ENCODE results near the gene NAV2. TPM values are rescaled to one million over a fixed set of nuclear protein-coding genes. Genes with fewer than 3 reads are reported as not detected.

NAV2 gene
- total and polyA plus RNA-seq, 12 donors: 6.9 to 34.7 (median 20.2) TPM

DNA sequence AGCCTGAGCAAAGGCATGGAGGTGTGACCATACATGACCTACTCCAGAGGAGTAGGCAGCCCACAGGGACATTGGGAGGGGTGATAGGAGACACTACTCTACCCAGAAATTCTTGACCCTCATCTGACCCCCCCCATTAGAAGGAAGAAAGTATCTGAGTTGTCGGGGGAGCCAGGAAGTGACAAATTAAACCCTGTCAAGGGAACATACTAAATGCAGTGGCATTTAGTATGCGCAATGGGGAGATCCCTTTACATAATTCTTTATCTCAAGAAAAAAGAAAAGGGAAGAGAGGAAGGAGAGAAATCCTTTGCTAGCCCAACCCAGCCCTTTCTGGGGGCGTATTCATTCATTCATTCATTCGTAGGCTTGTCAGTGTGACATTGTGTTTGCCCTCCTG lies 58.8 kb downstream of the NAV2 start:
- no peak overlapping the region for H3K27ac ChIP-seq
- WGBS, 2 donors: 82 to 83% methylated on average over 4 of the region's 4 CpGs
- peaks cover 6 to 56% (median 24%) of the 10 kb centered on the region in 9 donors for H3K4me1 ChIP-seq
- TF ChIP-seq, protein P1, sequence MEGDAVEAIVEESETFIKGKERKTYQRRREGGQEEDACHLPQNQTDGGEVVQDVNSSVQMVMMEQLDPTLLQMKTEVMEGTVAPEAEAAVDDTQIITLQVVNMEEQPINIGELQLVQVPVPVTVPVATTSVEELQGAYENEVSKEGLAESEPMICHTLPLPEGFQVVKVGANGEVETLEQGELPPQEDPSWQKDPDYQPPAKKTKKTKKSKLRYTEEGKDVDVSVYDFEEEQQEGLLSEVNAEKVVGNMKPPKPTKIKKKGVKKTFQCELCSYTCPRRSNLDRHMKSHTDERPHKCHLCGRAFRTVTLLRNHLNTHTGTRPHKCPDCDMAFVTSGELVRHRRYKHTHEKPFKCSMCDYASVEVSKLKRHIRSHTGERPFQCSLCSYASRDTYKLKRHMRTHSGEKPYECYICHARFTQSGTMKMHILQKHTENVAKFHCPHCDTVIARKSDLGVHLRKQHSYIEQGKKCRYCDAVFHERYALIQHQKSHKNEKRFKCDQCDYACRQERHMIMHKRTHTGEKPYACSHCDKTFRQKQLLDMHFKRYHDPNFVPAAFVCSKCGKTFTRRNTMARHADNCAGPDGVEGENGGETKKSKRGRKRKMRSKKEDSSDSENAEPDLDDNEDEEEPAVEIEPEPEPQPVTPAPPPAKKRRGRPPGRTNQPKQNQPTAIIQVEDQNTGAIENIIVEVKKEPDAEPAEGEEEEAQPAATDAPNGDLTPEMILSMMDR (IDR thresholded peaks at IDR 0.05): no peak
- H3K9me3 ChIP-seq: no peaks in the 10 kb centered on the region
- H3K27me3 ChIP-seq: peaks cover 0 to 12% (median 0%) of the 10 kb centered on the region in 7 donors
- no peaks in the 10 kb centered on the region for H3K36me3 ChIP-seq
- intact Hi-C loops (cut with DNase I): no loop called here
- no peak for ATAC-seq
- H3K4me3 ChIP-seq: no peak overlapping the region
- DNase-seq: no peak

DNA sequence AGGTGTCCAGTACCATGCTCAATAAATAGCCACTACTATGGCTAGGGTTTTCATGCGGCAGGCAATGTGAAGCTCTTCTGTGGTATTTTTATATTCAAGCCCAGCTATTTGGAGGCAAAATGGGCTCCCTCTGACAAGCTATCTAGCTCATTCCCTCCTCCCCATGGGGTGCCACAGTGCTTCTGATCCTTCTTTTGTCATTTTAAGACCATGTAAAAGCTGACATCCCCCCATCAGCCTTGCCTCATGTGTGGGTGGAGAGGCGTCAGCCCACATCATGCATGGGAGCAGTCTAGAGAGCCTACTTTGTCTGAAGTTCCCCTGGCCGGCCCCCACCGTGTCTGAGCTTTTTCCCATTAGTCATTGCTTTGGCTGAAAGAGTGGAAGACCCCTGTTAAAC lies 59.8 kb downstream of the NAV2 start:
- Histone ChIP-seq H3K9me3 (no peaks in the 10 kb centered on the region), H3K36me3 (no peaks in the 10 kb centered on the region), H3K4me1 (peaks cover 3 to 51% (median 22%) of the 10 kb centered on the region in 9 donors), H3K4me3 (no peak overlapping the region), H3K27me3 (peaks cover 0 to 22% (median 0%) of the 10 kb centered on the region in 7 donors), H3K27ac (no peak overlapping the region)
- TF ChIP-seq, protein P1 (IDR thresholded peaks at IDR 0.05): no peak
- 61 to 72% methylated on average over 4 of the region's 4 CpGs for WGBS, 2 donors
- ATAC-seq: no peak
- intact Hi-C loops (cut with DNase I): no loop called here
- DNase-seq: no peak

DNA sequence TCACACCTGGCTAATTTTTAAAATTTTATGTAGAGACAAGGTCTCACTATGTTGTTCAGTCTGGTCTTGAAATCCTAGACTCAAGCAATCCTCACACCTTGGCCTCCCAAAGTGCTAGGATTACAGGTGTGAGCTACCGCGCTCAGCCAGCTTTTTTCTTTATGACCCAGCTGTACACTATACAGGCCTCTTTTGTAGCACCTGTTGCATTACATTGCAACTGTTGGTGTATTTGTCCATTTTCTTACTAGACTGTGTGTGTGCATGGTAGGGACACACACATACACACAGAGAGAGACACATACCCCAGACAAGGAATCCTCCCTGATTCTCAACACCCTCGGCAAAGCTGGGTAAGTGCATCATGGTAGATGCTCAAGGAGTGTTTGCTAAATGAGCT lies 61.7 kb downstream of the NAV2 start:
- WGBS, 2 donors: 96 to 97% methylated on average over 3 of the region's 3 CpGs
- Histone ChIP-seq H3K4me1 (peaks cover 0 to 42% (median 13%) of the 10 kb centered on the region in 9 donors), H3K27ac (no peak overlapping the region), H3K4me3 (no peak overlapping the region), H3K9me3 (no peaks in the 10 kb centered on the region), H3K36me3 (no peaks in the 10 kb centered on the region), H3K27me3 (peaks cover 0 to 38% (median 0%) of the 10 kb centered on the region in 7 donors)
- TF ChIP-seq, protein P1 (IDR thresholded peaks at IDR 0.05): no peak
- ATAC-seq: no peak
- DNase-seq: no peak
- intact Hi-C loops (cut with DNase I): no loop called here

DNA sequence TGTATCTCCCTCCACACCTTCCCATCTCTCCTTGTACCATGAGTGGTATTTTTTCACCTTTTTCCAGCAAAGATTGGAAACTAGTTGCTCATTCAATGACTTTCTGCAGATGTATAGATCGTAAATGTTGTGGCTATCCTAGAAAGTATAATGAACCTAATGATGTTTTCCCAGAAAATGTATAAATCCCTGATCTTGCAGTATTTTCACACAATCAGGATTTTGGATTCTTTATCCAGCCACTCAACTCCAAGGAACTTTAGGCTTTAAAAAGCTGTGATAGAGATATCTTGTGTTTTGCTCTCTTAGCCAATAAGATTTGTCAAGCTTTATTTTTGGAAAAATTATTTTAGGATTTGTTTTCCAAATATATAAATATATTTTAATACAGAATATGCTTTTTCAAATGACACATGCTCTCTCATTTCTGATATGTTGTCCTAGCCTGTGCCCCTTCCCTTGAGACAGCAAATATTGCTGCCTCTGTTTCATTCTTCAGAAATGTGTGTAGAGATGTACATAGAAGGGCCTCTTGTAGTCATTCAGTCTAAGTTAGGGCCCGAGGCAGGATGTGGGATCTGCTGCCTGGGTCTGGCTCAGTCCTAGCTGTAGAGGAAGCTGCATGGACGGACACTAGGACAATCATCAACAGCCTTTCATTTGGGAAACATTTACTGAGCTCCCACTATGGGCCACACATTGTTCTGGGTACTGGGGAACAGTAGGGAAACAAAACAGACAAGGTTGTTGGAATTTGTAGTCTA lies 62.4 kb downstream of the NAV2 start:
- no peaks in the 10 kb centered on the region for H3K36me3 ChIP-seq
- TF ChIP-seq, protein P1 (IDR thresholded peaks at IDR 0.05): no peak
- WGBS, 2 donors: 74 to 80% methylated on average over 3 of the region's 3 CpGs
- H3K27ac ChIP-seq: no peak overlapping the region
- H3K4me3 ChIP-seq: no peak overlapping the region
- intact Hi-C loops (cut with DNase I): no loop called here
- no peaks in the 10 kb centered on the region for H3K9me3 ChIP-seq
- DNase-seq: no peak
- peak in 1 of 8 donors; percentile 23 for ATAC-seq
- peaks cover 0 to 42% (median 11%) of the 10 kb centered on the region in 9 donors for H3K4me1 ChIP-seq
- H3K27me3 ChIP-seq: peaks cover 0 to 39% (median 0%) of the 10 kb centered on the region in 7 donors

Measured in heart right ventricle (tissue), 16 donors.